Tibial nerve (tissue), 4 donors: Measurements from ENCODE around the gene RAB27B.

Experiments
- EP300 ChIP-seq, 2 donors: sonication (generic); formaldehyde crosslinking; IDR thresholded peaks; one replicate each; pipeline ENCODE4 v1.6.1; 2017; ENCODE audit warnings: antibody characterized with exemption in 2 of 2, mild to moderate bottlenecking in 1 of 2
- POLR2A ChIP-seq, 2 donors: fragments of 450-650 bp; IDR thresholded peaks; one replicate each; pipeline ENCODE4 v1.6.1; 2017; ENCODE audit warnings: antibody characterized with exemption in 2 of 2, mild to moderate bottlenecking in 2 of 2, moderate library complexity in 2 of 2
- TF ChIP-seq, protein P1 (sequence below), 5 experiments: fragments of 200-600 bp in 3 of 5; fragments of 450-650 bp in 2 of 5; sonication (generic) in 3 of 5; IDR thresholded peaks; one replicate each; pipeline ENCODE4 v1.5.1; 2016 to 2019; ENCODE audit warnings: antibody characterized with exemption in 5 of 5, mild to moderate bottlenecking in 3 of 5, moderate library complexity in 2 of 5

GRCh38 chr18:54780285-54780861 is 47.9 kb upstream of the RAB27B start:
- TF ChIP-seq, protein P1, sequence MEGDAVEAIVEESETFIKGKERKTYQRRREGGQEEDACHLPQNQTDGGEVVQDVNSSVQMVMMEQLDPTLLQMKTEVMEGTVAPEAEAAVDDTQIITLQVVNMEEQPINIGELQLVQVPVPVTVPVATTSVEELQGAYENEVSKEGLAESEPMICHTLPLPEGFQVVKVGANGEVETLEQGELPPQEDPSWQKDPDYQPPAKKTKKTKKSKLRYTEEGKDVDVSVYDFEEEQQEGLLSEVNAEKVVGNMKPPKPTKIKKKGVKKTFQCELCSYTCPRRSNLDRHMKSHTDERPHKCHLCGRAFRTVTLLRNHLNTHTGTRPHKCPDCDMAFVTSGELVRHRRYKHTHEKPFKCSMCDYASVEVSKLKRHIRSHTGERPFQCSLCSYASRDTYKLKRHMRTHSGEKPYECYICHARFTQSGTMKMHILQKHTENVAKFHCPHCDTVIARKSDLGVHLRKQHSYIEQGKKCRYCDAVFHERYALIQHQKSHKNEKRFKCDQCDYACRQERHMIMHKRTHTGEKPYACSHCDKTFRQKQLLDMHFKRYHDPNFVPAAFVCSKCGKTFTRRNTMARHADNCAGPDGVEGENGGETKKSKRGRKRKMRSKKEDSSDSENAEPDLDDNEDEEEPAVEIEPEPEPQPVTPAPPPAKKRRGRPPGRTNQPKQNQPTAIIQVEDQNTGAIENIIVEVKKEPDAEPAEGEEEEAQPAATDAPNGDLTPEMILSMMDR (IDR thresholded peaks at IDR 0.05), result no peak
- no peak for TF ChIP-seq EP300 (IDR thresholded peaks at IDR 0.05)
- no peak for TF ChIP-seq POLR2A (IDR thresholded peaks at IDR 0.05)
